ENCODE measurements around the gene CRLF2. TPM values are rescaled to one million over a fixed set of nuclear protein-coding genes. Genes with fewer than 3 reads are reported as not detected.
A peak's percentile ranks its signal among the peaks of the same experiment; 100 is the strongest.

The CRLF2 gene
- total and polyA plus RNA-seq, 2 of the 8 experiments (the other 6 are each of a cell fraction or from before 2014, with no cell fraction given): 0.06 TPM; not detected in 1

GRCh38 chrX:1221296-1221845 is 8.9 kb upstream of the CRLF2 start:
- H3K27ac ChIP-seq (ENCODE audit: low read depth, low read length): no peak overlapping the region
- no peak overlapping the region for H3K4me2 ChIP-seq (ENCODE audit: insufficient read depth in 1 of 2, low read depth in 2 of 2, low read length in 2 of 2)
- H2BK20ac ChIP-seq (ENCODE audit: low read length): no peak overlapping the region
- no peak overlapping the region for H3K4ac ChIP-seq (replicated peaks; ENCODE audit: insufficient read length, low read depth, low read length)
- DNase-seq (ENCODE audit: low read depth in 1 of 2, low spot score in 2 of 2): no peak
- H2BK15ac ChIP-seq (ENCODE audit: low read length): no peak overlapping the region
- peaks cover 12 to 13% of the 10 kb centered on the region in 2 experiments; a peak in 3 of 4 replicates for H3K9me3 ChIP-seq (ENCODE audit: insufficient read depth in 2 of 2, low read depth in 1 of 2, low read length in 1 of 2)
- H4K5ac ChIP-seq (ENCODE audit: insufficient read length, low read depth, low read length): no peak overlapping the region
- H3K4me3 ChIP-seq (ENCODE audit: extremely low read depth in 1 of 4, insufficient read depth in 2 of 4, low read depth in 3 of 4, low read length in 4 of 4): no peak overlapping the region
- 86% methylated on average over 12 of the region's 12 CpGs; no CpG with 5 or more reads in 1 of the 2 experiments for WGBS, 2 experiments (ENCODE audit: extremely low coverage in 1 of 2, insufficient coverage in 1 of 2, insufficient read length in 1 of 2, insufficient replicate concordance in 2 of 2, low coverage in 1 of 2, low lambda C conversion rate in 2 of 2, missing lambda C conversion rate in 1 of 2)
- no peaks in the 10 kb centered on the region; a peak in 1 of 7 replicates for H3K27me3 ChIP-seq (replicated peaks in 1 of 4; ENCODE audit: control insufficient read depth in 3 of 4, extremely low read depth in 1 of 4, insufficient read depth in 3 of 4, low read length in 3 of 4)
- H3K56ac ChIP-seq (replicated peaks; ENCODE audit: insufficient read length, low read depth, low read length): peak overlapping the region; percentile 73
- H3K36me3 ChIP-seq (ENCODE audit: control insufficient read depth in 2 of 4, insufficient read depth in 4 of 4, low read length in 3 of 4): 0 out of 8 replicates have a peak, but pooled peaks cover 0 to 5% (median 0%) of the 10 kb centered on the region in 4 experiments
- H3K79me2 ChIP-seq (ENCODE audit: control insufficient read depth in 1 of 2, insufficient read depth in 2 of 2, low read length in 2 of 2): no peaks in the 10 kb centered on the region
- H3K23me2 ChIP-seq (ENCODE audit: low read depth, low read length): peaks cover 8% of the 10 kb centered on the region; the same call in 1 of the 2 replicates
- H3K79me1 ChIP-seq (ENCODE audit: low read depth, low read length): no peaks in the 10 kb centered on the region
- no peak overlapping the region for H2AK5ac ChIP-seq (ENCODE audit: low read depth, low read length)
- peaks cover 0 to 2% (median 0%) of the 10 kb centered on the region in 4 experiments; a peak in 1 of 7 replicates for H3K4me1 ChIP-seq (replicated peaks in 1 of 4; ENCODE audit: control insufficient read depth in 3 of 4, insufficient read depth in 4 of 4, low read length in 3 of 4)
- ChIA-PET POLR2A (ENCODE audit: partially characterized antibody) (no interaction called here), CTCF (ENCODE audit: partially characterized antibody) (no interaction called here)
- no peak overlapping the region for H2BK5ac ChIP-seq (ENCODE audit: low read depth, low read length)
- FAIRE-seq: no peak
- no peak overlapping the region for H2AFZ ChIP-seq (ENCODE audit: low read length)
- no peaks in the 10 kb centered on the region for H4K20me1 ChIP-seq (replicated peaks in 1 of 2; ENCODE audit: control insufficient read depth in 1 of 2, insufficient read depth in 2 of 2, low read length in 2 of 2)
- H4K8ac ChIP-seq (ENCODE audit: extremely low read depth, insufficient read depth, low read length): no peak overlapping the region
- H3K9ac ChIP-seq (replicated peaks in 1 of 4; ENCODE audit: extremely low read depth in 1 of 4, low read depth in 3 of 4, low read length in 3 of 4): no peak overlapping the region
- no peak overlapping the region for H4K91ac ChIP-seq (replicated peaks; ENCODE audit: insufficient read length, low read length)
- H3K14ac ChIP-seq (ENCODE audit: insufficient read length): no peak overlapping the region
- no peak overlapping the region for H3K23ac ChIP-seq (ENCODE audit: insufficient read length)
- no peak overlapping the region for H2BK12ac ChIP-seq (ENCODE audit: low read depth, low read length)
- no peak overlapping the region for H2BK120ac ChIP-seq (replicated peaks; ENCODE audit: low read depth, low read length)
- no peak overlapping the region for H3K18ac ChIP-seq (ENCODE audit: extremely low read depth, low read length)
- TF ChIP-seq CBX8 (IDR thresholded peaks at IDR 0.05; ENCODE audit: borderline replicate concordance, low read depth, low read length): no peak
- TF ChIP-seq EZH2 (IDR thresholded peaks at IDR 0.05; ENCODE audit: low read depth, low read length, severe bottlenecking): no peak
- no peak for TF ChIP-seq BRCA1 (IDR thresholded peaks at IDR 0.05; ENCODE audit: low read depth, low read length)
- no peak for TF ChIP-seq ATF2 (IDR thresholded peaks at IDR 0.05; ENCODE audit: low read length)
- TF ChIP-seq NRF1 (IDR thresholded peaks at IDR 0.05; ENCODE audit: low read depth, low read length): no peak
- no peak for TF ChIP-seq BCL11A (IDR thresholded peaks at IDR 0.05; ENCODE audit: low read depth in 2 of 2, low read length in 2 of 2)
- TF ChIP-seq POU5F1 (IDR thresholded peaks at IDR 0.05; ENCODE audit: low read depth, low read length): no peak
- TF ChIP-seq KDM5A (IDR thresholded peaks at IDR 0.05; ENCODE audit: low read length): no peak
- no peak for TF ChIP-seq CREB1 (IDR thresholded peaks at IDR 0.05)
- no peak for TF ChIP-seq EGR1 (IDR thresholded peaks at IDR 0.05; ENCODE audit: borderline replicate concordance, low read depth, low read length)
- TF ChIP-seq TAF7 (optimal IDR thresholded peaks at IDR 0.05; ENCODE audit: borderline replicate concordance, low read depth, low read length): no peak
- TF ChIP-seq SIX5 (IDR thresholded peaks at IDR 0.05; ENCODE audit: low read depth, low read length): no peak
- TF ChIP-seq SIRT6 (IDR thresholded peaks at IDR 0.05; ENCODE audit: low read length): no peak
